GM13976 (cell line): ENCODE measurements around the gene FUOM.
"Not testable (repeated sequence)": the region's sequence is repeated elsewhere in the genome, so short reads cannot be mapped to it uniquely, and the experiment has no call there.

Experiments used
- DNase-seq: peaks from one replicate; pipeline ENCODE4 v3.0.0; 2012; ENCODE audit warnings: low spot score
- CTCF ChIP-seq: IDR thresholded peaks from 2 replicates; pipeline ENCODE4 v1.5.1; 2012; ENCODE audit warnings: borderline replicate concordance, mild to moderate bottlenecking; ENCODE audit not compliant: insufficient read depth; ENCODE audit errors: extremely low read depth, missing control alignments, control extremely low read depth
- in situ Hi-C: fragments of 300-500 bp; cut with MboI; formaldehyde crosslinking; loops from one replicate; pipeline ENCODE4 v1.12.0; 2022; ENCODE audit warnings: low sequenced_read_pairs, mixed read lengths, inconsistent platforms; ENCODE audit not compliant: unreplicated experiment

Gene FUOM

GRCh38 chr10:133326223-133326551, 31.6 kb downstream of the FUOM start:
- in situ Hi-C loops: no loop called here
- no peak for TF ChIP-seq CTCF
- DNase-seq: no peak

GRCh38 chr10:133325440-133326222, 32.2 kb downstream of the FUOM start:
- DNase-seq: no peak
- in situ Hi-C loops: no loop called here
- TF ChIP-seq CTCF: no peak

- no peak for TF ChIP-seq CTCF
- DNase-seq: no peak
- in situ Hi-C loops: no loop called here
Observed at GRCh38 chr10:133324857-133325260, 33.0 kb downstream of the FUOM start.

GRCh38 chr10:133324198-133324792, 33.5 kb downstream of the FUOM start:
- no peak for TF ChIP-seq CTCF
- DNase-seq: no peak
- in situ Hi-C loops: no loop called here

GRCh38 chr10:133322064-133322709, 35.6 kb downstream of the FUOM start:
- in situ Hi-C loops, DNase-seq: not testable (repeated sequence)

- in situ Hi-C loops, DNase-seq: not testable (repeated sequence)
Observed at GRCh38 chr10:133320852-133321422, 36.9 kb downstream of the FUOM start.

GRCh38 chr10:133318494-133319127, 39.2 kb downstream of the FUOM start:
- DNase-seq: peak; percentile 83
- peak; percentile 90 for TF ChIP-seq CTCF
- in situ Hi-C loops: no loop called here
